Measurements from ENCODE around the gene PYGO2. TPM values are rescaled to one million over a fixed set of nuclear protein-coding genes. Genes with fewer than 3 reads are reported as not detected.

PYGO2 gene
- total and polyA plus RNA-seq, 2 donors from 2014 or later: 26.9 to 32.8 TPM

DNA sequence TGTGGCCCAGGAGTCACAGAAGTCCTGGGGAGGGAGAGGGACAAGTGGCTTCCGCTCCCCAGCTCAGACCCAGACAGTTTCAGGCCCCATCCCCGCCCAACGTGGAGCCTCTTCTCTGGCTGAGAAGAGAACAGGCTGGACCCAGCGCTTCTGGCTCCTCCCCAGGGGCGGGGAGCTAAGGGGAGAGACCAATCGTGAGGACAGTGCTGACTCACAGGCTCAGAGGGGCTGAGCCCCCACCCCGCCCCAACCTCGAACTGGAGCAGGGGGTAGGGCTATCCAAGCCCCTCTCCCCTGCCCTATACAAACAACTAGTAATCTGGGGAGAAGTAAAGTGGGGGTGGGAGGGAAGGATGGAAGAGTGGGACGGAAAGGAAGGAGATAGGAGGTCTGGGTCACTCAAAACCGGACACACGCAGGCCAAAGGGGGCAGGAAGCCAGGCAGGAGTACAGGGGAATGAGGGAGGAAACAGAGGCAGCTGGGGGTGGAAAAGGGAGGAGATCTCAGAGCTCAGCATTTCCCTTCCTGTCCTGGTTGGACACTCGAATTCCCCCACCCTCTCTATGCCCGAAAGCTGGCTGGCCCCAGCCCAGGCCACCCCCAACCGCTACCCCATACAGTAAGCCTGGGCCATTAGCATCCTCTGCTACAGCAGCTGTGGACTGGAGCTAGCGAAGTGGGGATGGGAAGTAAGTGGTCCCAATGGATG is 9.2 kb upstream of the PYGO2 start, which contains the start of gene SHC1:
Gene SHC1, minus strand, starts transcription at position 117 of the 710 bp plus-strand sequence. CDS start 221 bp downstream, outside the sequence.
- Histone ChIP-seq H3K4me1 (ENCODE audit: control insufficient read depth in 2 of 3, insufficient read depth in 2 of 3, low read depth in 1 of 3, low read length in 3 of 3) (peaks cover 7 to 24% (median 23%) of the 10 kb centered on the region in 3 donors), H3K27ac (ENCODE audit: low read depth in 2 of 2, low read length in 2 of 2) (peak within 1 kb of the TSS; percentile 95 to 98), H3K9ac (ENCODE audit: low read length in 3 of 3) (peak within 1 kb of the TSS in 2 of 3 donors; percentile 52 to 78), H3K27me3 (ENCODE audit: control insufficient read depth, insufficient read depth, low read length) (no peaks in the 10 kb centered on the region), H3K4me3 (ENCODE audit: low read length in 3 of 3) (peak within 1 kb of the TSS; percentile 42), H3K9me3 (ENCODE audit: control insufficient read depth in 2 of 3, insufficient read depth in 1 of 3, low read length in 3 of 3) (no peaks in the 10 kb centered on the region), H3K36me3 (ENCODE audit: control insufficient read depth in 2 of 3, insufficient read depth in 3 of 3, low read length in 3 of 3) (peaks cover 0 to 25% (median 19%) of the 10 kb centered on the region in 3 donors)
- TF ChIP-seq, protein P1, sequence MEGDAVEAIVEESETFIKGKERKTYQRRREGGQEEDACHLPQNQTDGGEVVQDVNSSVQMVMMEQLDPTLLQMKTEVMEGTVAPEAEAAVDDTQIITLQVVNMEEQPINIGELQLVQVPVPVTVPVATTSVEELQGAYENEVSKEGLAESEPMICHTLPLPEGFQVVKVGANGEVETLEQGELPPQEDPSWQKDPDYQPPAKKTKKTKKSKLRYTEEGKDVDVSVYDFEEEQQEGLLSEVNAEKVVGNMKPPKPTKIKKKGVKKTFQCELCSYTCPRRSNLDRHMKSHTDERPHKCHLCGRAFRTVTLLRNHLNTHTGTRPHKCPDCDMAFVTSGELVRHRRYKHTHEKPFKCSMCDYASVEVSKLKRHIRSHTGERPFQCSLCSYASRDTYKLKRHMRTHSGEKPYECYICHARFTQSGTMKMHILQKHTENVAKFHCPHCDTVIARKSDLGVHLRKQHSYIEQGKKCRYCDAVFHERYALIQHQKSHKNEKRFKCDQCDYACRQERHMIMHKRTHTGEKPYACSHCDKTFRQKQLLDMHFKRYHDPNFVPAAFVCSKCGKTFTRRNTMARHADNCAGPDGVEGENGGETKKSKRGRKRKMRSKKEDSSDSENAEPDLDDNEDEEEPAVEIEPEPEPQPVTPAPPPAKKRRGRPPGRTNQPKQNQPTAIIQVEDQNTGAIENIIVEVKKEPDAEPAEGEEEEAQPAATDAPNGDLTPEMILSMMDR (IDR thresholded peaks at IDR 0.05; ENCODE audit: borderline replicate concordance, extremely low read depth, insufficient read depth): no peak
- intact Hi-C loops (cut with DNase I): no loop called here
- FAIRE-seq (no peak), DNase-seq (peak; percentile 85 to 98 (median 93))

DNA sequence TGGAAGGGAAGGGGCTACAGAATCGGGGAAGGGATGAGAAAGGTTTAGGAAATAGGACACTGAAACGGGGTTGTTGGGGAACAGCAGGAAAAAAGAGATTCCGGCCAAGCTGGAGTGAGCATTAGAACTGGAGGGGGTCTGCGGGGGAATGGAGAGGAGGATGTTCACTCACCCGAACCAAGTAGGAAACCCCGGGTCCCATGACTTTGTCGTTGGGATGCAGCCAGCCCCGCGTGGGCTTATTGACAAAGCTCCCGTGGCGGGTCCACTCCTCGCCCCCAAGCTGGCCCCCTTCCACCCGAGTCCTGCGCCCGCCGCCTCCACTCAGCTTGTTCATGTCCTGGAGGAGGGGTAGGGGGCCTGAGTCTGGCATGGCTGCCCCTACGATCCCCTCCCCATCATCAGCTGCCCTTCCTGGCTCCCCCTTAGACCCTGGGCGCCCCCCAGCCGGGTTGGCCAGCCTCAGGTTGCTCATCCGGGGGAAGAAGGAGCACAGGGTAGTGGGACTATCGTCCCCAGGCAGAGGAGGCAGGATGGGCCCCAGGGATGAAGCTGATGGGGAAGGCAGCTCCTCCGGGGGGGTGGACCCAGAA is 8.4 kb upstream of the PYGO2 start:
- H3K27ac ChIP-seq (ENCODE audit: low read depth in 2 of 2, low read length in 2 of 2): peak overlapping the region; percentile 95 to 98
- intact Hi-C loops (cut with DNase I): no loop called here
- H3K36me3 ChIP-seq (ENCODE audit: control insufficient read depth in 2 of 3, insufficient read depth in 3 of 3, low read length in 3 of 3): peaks cover 3 to 30% (median 22%) of the 10 kb centered on the region in 3 donors
- H3K4me1 ChIP-seq (ENCODE audit: control insufficient read depth in 2 of 3, insufficient read depth in 2 of 3, low read depth in 1 of 3, low read length in 3 of 3): peaks cover 7 to 24% (median 23%) of the 10 kb centered on the region in 3 donors
- H3K27me3 ChIP-seq (ENCODE audit: control insufficient read depth, insufficient read depth, low read length): no peaks in the 10 kb centered on the region
- no peaks in the 10 kb centered on the region for H3K9me3 ChIP-seq (ENCODE audit: control insufficient read depth in 2 of 3, insufficient read depth in 1 of 3, low read length in 3 of 3)
- DNase-seq (peak in 4 of 5 donors; percentile 17 to 84 (median 64)), FAIRE-seq (no peak)
- H3K9ac ChIP-seq (ENCODE audit: low read length in 3 of 3): peak overlapping the region in 2 of 3 donors; percentile 51 to 78
- H3K4me3 ChIP-seq (ENCODE audit: low read length in 3 of 3): peak overlapping the region; percentile 16 to 42 (median 42)
- TF ChIP-seq, protein P1 (IDR thresholded peaks at IDR 0.05; ENCODE audit: borderline replicate concordance, extremely low read depth, insufficient read depth): no peak

GRCh38 chr1:154969246-154969645 is 7.7 kb upstream of the PYGO2 start:
- intact Hi-C loops (cut with DNase I): no loop called here
- no peak overlapping the region for H3K4me3 ChIP-seq (ENCODE audit: low read length in 3 of 3)
- TF ChIP-seq, protein P1 (IDR thresholded peaks at IDR 0.05; ENCODE audit: borderline replicate concordance, extremely low read depth, insufficient read depth): no peak
- H3K27me3 ChIP-seq (ENCODE audit: control insufficient read depth, insufficient read depth, low read length): no peaks in the 10 kb centered on the region
- H3K9ac ChIP-seq (ENCODE audit: low read length in 3 of 3): peak overlapping the region in 2 of 3 donors; percentile 45 to 78
- no peak for FAIRE-seq
- peaks cover 3 to 34% (median 26%) of the 10 kb centered on the region in 3 donors for H3K36me3 ChIP-seq (ENCODE audit: control insufficient read depth in 2 of 3, insufficient read depth in 3 of 3, low read length in 3 of 3)
- no peaks in the 10 kb centered on the region for H3K9me3 ChIP-seq (ENCODE audit: control insufficient read depth in 2 of 3, insufficient read depth in 1 of 3, low read length in 3 of 3)
- peaks cover 7 to 24% (median 23%) of the 10 kb centered on the region in 3 donors for H3K4me1 ChIP-seq (ENCODE audit: control insufficient read depth in 2 of 3, insufficient read depth in 2 of 3, low read depth in 1 of 3, low read length in 3 of 3)
- peak in 1 of 5 donors; percentile 58 for DNase-seq
- H3K27ac ChIP-seq (ENCODE audit: low read depth in 2 of 2, low read length in 2 of 2): peak overlapping the region; percentile 41 to 44

Data from kidney (tissue), 14 donors.